H1 (cell line): ENCODE results near the gene PRTN3. TPM values are rescaled to one million over a fixed set of nuclear protein-coding genes. Genes with fewer than 3 reads are reported as not detected.

Experiments used
- CEBPB ChIP-seq: IDR thresholded peaks from 2 replicates; pipeline ENCODE4 v1.6.1; 2012; ENCODE audit warnings: low read depth, low read length
- KDM1A ChIP-seq: fragments of 200-600, 300-600 bp; sonication (generic); IDR thresholded peaks from 2 replicates; pipeline ENCODE4 v1.7.1; 2016; ENCODE audit warnings: mild to moderate bottlenecking, low read length, borderline replicate concordance
- KDM5A ChIP-seq: fragments of 200-600 bp; IDR thresholded peaks from 2 replicates; pipeline ENCODE4 v1.7.1; 2012; ENCODE audit warnings: mild to moderate bottlenecking, low read length, inconsistent platforms, mixed read lengths
- SP4 ChIP-seq: IDR thresholded peaks from 2 replicates; pipeline ENCODE4 v1.6.1; 2012; ENCODE audit warnings: low read length, inconsistent platforms
- TAF1 ChIP-seq: IDR thresholded peaks from 2 replicates; pipeline ENCODE4 v1.6.1; 2011; ENCODE audit warnings: mild to moderate bottlenecking, low read depth, low read length
- TBP ChIP-seq: IDR thresholded peaks from 2 replicates; pipeline ENCODE4 v1.6.1; 2011; ENCODE audit warnings: low read depth, low read length, improper control_type of control experiment
- polyA plus RNA-seq, 7 experiments: library from polyadenylated mRNA; depleted of rRNA in 3 of 7; stranded (reverse) in 5 of 7; unstranded in 2 of 7; fragments of >200 nt in 5 of 7; fragments of 200-250 nt in 2 of 7; gene quantifications; 1 replicate in 5 of 7; 2 replicates in 1 of 7; 4 replicates in 1 of 7; pipeline versions ENCODE4 v1.2.1 to v1.2.3, GENCODE V29; 2011 to 2013; ENCODE audit warnings: missing spikeins in 2 of 7, mixed read lengths in 2 of 7
- total RNA-seq: library from RNA; stranded (reverse); fragmentation: NEBNext Ultra II Directional; extraction: Animal tissue kit (Norgen Biotek cat#: 25700); gene quantifications from 2 replicates; pipeline ENCODE4 v1.2.1, GENCODE V29; 2021

The PRTN3 gene
- total and polyA plus RNA-seq, 2 of the 8 experiments (the other 6 are each of a cell fraction or from before 2014, with no cell fraction given): 0.39 to 2.1 TPM

- TF ChIP-seq KDM1A (no peak), TAF1 (no peak), SP4 (no peak), CEBPB (no peak), TBP (no peak), KDM5A (no peak)
Observed at GRCh38 chr19:887599-887998, 46.8 kb downstream of the PRTN3 start (continued).
